ENCODE data around the gene ZNF217. TPM values are rescaled to one million over a fixed set of nuclear protein-coding genes. Genes with fewer than 3 reads are reported as not detected.

The ZNF217 gene
- total and polyA plus RNA-seq, 9 of the 15 experiments (the other 6 are each of a cell fraction or from before 2014, with no cell fraction given) = 3.0 to 41.8 (median 16.8) TPM

- TF ChIP-seq ZNF609 (CRISPR knock-in tag; IDR thresholded peaks at IDR 0.05; ENCODE audit: borderline replicate concordance) (no peak), TFAP4 (CRISPR knock-in tag; IDR thresholded peaks at IDR 0.05; ENCODE audit: borderline replicate concordance) (no peak), SRSF9 (IDR thresholded peaks at IDR 0.05; ENCODE audit: borderline replicate concordance, low read depth, low read length) (no peak), KDM4B (IDR thresholded peaks at IDR 0.05; ENCODE audit: borderline replicate concordance in 2 of 2, low read depth in 1 of 2) (no peak), TCFL5 (CRISPR knock-in tag; conservative IDR thresholded peaks at IDR 0.05) (no peak), RBM34 (IDR thresholded peaks at IDR 0.05; ENCODE audit: borderline replicate concordance, insufficient read depth, low read length) (no peak), HDAC1 (IDR thresholded peaks at IDR 0.05) (no peak), GTF2B (IDR thresholded peaks at IDR 0.05; ENCODE audit: extremely low read depth, insufficient read length) (no peak), SNRNP70 (optimal IDR thresholded peaks at IDR 0.05; ENCODE audit: low read depth, low read length) (no peak), PCBP2 (IDR thresholded peaks at IDR 0.05; ENCODE audit: low read depth, low read length, poor library complexity, severe bottlenecking) (no peak), RAD51 (IDR thresholded peaks at IDR 0.05; ENCODE audit: borderline replicate concordance, low read depth) (no peak), CREM (IDR thresholded peaks at IDR 0.05; ENCODE audit: low read depth) (no peak), ZNF175 (CRISPR knock-in tag; IDR thresholded peaks at IDR 0.05; ENCODE audit: low read depth) (no peak; the same call in none of the 2 replicates), SREBF2 (CRISPR knock-in tag; IDR thresholded peaks at IDR 0.05) (no peak), IRF9 (tag; IDR thresholded peaks at IDR 0.05) (peak; percentile 85), CXXC5 (CRISPR knock-in tag; IDR thresholded peaks at IDR 0.05) (0 out of 2 replicates have a peak, but pooled peaks have one; percentile 19), OTX1 (CRISPR knock-in tag; IDR thresholded peaks at IDR 0.05) (no peak), CREB1 (IDR thresholded peaks at IDR 0.05) (no peak), CREB1 (CRISPR knock-in tag; IDR thresholded peaks at IDR 0.05) (no peak), MEIS2 (IDR thresholded peaks at IDR 0.05; ENCODE audit: partially characterized antibody) (peak; percentile 95)
Measured at GRCh38 chr20:53579581-53580375, 13.9 kb downstream of the ZNF217 start (continued).
